ENCODE measurements around the gene SMIM10L1.
A peak's percentile ranks its signal among the peaks of the same experiment; 100 is the strongest.

The SMIM10L1 gene

DNA sequence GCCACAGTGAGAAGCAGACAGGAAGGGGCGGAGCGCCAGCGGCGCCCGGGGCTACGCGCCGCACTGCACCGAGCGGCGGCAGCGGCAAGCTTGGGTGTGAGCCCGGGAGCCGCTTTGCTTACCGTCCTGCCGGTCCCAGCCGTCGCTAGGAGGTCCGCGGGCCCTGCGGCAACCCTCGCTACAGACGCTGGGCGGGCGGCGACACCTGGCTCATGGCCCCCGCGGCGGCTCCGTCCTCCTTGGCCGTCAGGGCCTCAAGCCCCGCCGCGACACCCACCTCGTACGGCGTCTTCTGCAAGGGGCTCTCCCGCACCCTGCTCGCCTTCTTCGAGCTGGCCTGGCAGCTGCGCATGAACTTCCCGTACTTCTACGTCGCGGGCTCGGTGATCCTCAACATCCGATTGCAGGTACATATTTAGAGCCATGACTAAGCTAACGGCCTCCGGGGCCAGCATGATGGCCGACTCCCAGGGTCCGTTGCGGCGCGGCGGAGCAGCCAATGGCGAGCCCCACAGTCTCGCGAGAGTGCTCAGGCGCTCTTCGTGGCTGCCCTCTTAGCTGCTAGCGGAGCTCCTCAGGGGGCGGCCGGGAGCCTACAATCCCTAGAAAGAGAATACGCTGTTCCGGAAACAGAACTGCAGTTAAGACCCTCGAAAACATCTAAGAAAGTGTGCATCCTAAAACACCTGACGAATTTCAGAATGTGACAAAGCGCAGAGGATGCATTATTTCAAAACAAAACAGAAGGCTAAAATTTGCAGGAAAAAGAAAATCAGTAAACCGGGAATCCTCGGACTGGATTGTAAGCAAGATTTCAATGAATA is at the start of gene SMIM10L1:
Gene SMIM10L1 (plus strand): TSS at position 50 of the 824 bp plus-strand sequence. CDS start 163 bp downstream, at position 213.
- H3K9ac ChIP-seq (ENCODE audit: low read depth, low read length), result peak within 1 kb of the TSS; percentile 96
- H3K36me3 ChIP-seq (ENCODE audit: control insufficient read depth, insufficient read depth, low read length), result no peaks in the 10 kb centered on the region
- no peaks in the 10 kb centered on the region for H3K9me3 ChIP-seq (ENCODE audit: control insufficient read depth, insufficient read depth, low read length)
- no peaks in the 10 kb centered on the region for H3K27me3 ChIP-seq (ENCODE audit: control insufficient read depth, insufficient read depth, low read length)
- peak within 1 kb of the TSS; percentile 97 for H3K4me3 ChIP-seq (ENCODE audit: low read depth, low read length)
- peaks cover 3% of the 10 kb centered on the region for H3K4me1 ChIP-seq (ENCODE audit: control insufficient read depth, insufficient read depth, low read length)

DNA sequence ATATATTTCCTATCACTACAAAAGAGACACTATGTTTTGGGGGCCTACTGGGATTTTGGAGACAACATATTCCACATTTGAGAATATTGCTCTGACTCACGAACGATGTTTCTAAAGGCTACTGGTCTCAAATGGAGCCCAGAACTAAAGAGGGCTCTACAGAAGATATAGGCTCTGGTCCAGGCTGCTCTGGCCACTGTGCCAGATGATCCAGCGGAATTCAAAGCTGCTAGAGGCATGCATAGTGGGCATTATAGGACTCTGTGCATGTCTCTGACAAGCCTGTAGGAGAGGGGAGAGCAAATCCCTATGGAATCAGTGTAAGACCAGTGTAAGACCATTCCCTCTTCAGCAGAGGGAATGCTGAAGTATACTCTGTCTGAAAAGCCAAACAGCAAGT is 40.6 kb upstream of the SMIM10L1 start:
- Histone ChIP-seq H3K9me3 (ENCODE audit: control insufficient read depth, insufficient read depth, low read length) (no peaks in the 10 kb centered on the region), H3K36me3 (ENCODE audit: control insufficient read depth, insufficient read depth, low read length) (no peaks in the 10 kb centered on the region), H3K4me3 (ENCODE audit: low read depth, low read length) (no peak overlapping the region), H3K27me3 (ENCODE audit: control insufficient read depth, insufficient read depth, low read length) (no peaks in the 10 kb centered on the region), H3K9ac (ENCODE audit: low read depth, low read length) (no peak overlapping the region), H3K4me1 (ENCODE audit: control insufficient read depth, insufficient read depth, low read length) (no peaks in the 10 kb centered on the region)

DNA sequence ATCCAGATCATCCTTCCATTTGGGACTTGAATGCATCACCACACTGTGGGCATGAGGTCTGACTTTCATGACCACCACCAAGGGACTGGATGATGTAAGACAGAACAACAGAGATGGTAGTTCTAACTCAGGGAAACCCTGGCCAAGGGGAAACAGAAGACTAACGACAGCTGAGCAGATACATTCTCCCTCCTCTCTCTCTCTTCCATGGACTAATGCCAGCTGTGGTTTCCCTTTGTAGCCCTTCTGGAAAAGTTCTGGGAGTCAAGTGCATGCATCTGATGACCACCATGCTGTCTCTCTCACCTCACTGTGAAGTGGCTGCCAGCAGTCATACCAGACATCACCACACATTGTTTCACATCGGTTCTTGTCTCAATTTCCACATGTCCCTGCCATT is 40.0 kb upstream of the SMIM10L1 start:
- no peaks in the 10 kb centered on the region for H3K27me3 ChIP-seq (ENCODE audit: control insufficient read depth, insufficient read depth, low read length)
- H3K9ac ChIP-seq (ENCODE audit: low read depth, low read length), result no peak overlapping the region
- no peaks in the 10 kb centered on the region for H3K9me3 ChIP-seq (ENCODE audit: control insufficient read depth, insufficient read depth, low read length)
- H3K4me1 ChIP-seq (ENCODE audit: control insufficient read depth, insufficient read depth, low read length), result no peaks in the 10 kb centered on the region
- no peaks in the 10 kb centered on the region for H3K36me3 ChIP-seq (ENCODE audit: control insufficient read depth, insufficient read depth, low read length)
- no peak overlapping the region for H3K4me3 ChIP-seq (ENCODE audit: low read depth, low read length)

DNA sequence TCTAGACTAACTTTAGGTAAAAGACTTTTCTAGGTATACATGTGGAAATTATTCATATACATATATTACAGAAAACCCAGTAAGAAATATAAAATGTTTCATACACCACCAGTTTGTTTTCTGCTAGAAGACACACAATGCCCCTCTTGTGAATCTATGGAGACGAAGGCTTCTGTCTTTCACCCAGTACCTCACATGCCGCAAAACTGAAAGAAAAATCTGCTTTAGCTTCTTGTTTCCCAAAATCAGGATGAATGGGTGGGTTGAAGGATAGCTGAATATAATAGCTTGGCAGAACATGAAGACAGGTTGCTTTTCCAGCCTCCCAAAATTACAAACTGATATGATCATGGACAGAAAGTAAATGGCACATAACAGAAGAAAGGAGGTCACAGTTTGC is 37.8 kb upstream of the SMIM10L1 start:
- H3K9me3 ChIP-seq (ENCODE audit: control insufficient read depth, insufficient read depth, low read length), result no peaks in the 10 kb centered on the region
- no peaks in the 10 kb centered on the region for H3K36me3 ChIP-seq (ENCODE audit: control insufficient read depth, insufficient read depth, low read length)
- no peaks in the 10 kb centered on the region for H3K4me1 ChIP-seq (ENCODE audit: control insufficient read depth, insufficient read depth, low read length)
- H3K4me3 ChIP-seq (ENCODE audit: low read depth, low read length), result no peak overlapping the region
- H3K9ac ChIP-seq (ENCODE audit: low read depth, low read length), result no peak overlapping the region
- H3K27me3 ChIP-seq (ENCODE audit: control insufficient read depth, insufficient read depth, low read length), result no peaks in the 10 kb centered on the region

DNA sequence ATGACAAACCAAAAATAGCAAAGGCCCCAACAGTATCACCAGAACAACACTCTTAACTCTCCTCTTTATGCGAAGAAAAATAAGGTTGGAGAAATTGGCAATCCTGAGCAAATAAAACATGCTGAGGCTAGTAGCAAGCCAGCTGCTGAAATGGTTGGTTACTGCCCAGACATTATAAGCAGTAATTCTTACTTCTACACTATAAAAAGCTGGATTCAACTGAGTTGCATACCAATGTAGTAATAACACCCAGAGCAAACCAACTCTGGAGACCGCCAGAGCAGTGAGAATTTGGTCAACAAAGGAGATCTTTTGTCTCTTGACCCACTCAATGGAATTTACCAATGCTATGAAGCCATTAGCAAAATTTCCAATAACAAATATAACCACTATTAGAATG is 37.2 kb upstream of the SMIM10L1 start:
- Histone ChIP-seq H3K9me3 (ENCODE audit: control insufficient read depth, insufficient read depth, low read length) (no peaks in the 10 kb centered on the region), H3K36me3 (ENCODE audit: control insufficient read depth, insufficient read depth, low read length) (no peaks in the 10 kb centered on the region), H3K27me3 (ENCODE audit: control insufficient read depth, insufficient read depth, low read length) (no peaks in the 10 kb centered on the region), H3K4me1 (ENCODE audit: control insufficient read depth, insufficient read depth, low read length) (no peaks in the 10 kb centered on the region), H3K9ac (ENCODE audit: low read depth, low read length) (no peak overlapping the region), H3K4me3 (ENCODE audit: low read depth, low read length) (no peak overlapping the region)

DNA sequence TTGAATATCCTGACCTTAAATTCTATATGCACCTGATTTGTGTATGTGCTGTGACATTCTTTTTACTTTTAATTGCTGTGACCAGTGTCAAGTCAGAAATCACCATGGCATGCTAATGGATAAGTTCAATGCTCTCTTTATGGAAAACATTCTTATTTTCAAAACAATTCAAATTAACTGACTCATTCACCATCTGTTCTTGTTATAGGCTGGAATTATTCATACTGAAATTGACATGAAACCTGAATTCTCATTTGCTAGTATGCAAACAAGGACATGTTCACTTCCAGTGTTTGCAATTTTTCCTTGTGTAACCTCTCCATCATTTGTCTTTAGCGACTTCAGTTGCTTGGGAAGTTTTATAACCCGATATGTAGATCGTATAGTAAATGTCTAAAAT is 36.7 kb upstream of the SMIM10L1 start, which contains the start of gene TAS2R30:
Gene TAS2R30 (minus strand): TSS at position 340 of the 400 bp plus-strand sequence. CDS start 400 bp downstream, outside the sequence.
- Histone ChIP-seq H3K4me3 (ENCODE audit: low read depth, low read length) (no peak within 1 kb of the TSS), H3K4me1 (ENCODE audit: control insufficient read depth, insufficient read depth, low read length) (no peaks in the 10 kb centered on the region), H3K27me3 (ENCODE audit: control insufficient read depth, insufficient read depth, low read length) (no peaks in the 10 kb centered on the region), H3K9ac (ENCODE audit: low read depth, low read length) (no peak within 1 kb of the TSS), H3K9me3 (ENCODE audit: control insufficient read depth, insufficient read depth, low read length) (no peaks in the 10 kb centered on the region), H3K36me3 (ENCODE audit: control insufficient read depth, insufficient read depth, low read length) (no peaks in the 10 kb centered on the region)

DNA sequence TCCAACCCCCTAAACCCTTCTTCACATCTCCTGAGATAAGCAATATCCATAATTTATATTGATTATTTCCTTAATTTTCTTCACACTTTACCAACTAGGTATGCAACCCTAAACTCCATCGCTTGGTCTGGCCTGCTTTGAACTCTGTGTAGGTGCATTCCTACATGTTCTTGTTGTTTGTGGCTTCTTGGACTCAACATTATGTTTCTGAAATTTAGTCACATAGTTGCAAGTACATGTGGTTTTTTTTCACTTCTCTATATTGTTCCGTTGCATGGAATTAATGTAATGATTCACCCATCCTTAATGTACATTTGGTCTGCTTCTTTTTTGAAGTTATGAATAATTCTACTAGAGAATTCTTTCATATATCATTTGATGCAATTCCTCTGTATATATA is 34.9 kb upstream of the SMIM10L1 start:
- H3K9ac ChIP-seq (ENCODE audit: low read depth, low read length), result no peak overlapping the region
- no peaks in the 10 kb centered on the region for H3K4me1 ChIP-seq (ENCODE audit: control insufficient read depth, insufficient read depth, low read length)
- H3K9me3 ChIP-seq (ENCODE audit: control insufficient read depth, insufficient read depth, low read length), result no peaks in the 10 kb centered on the region
- H3K36me3 ChIP-seq (ENCODE audit: control insufficient read depth, insufficient read depth, low read length), result no peaks in the 10 kb centered on the region
- no peaks in the 10 kb centered on the region for H3K27me3 ChIP-seq (ENCODE audit: control insufficient read depth, insufficient read depth, low read length)
- H3K4me3 ChIP-seq (ENCODE audit: low read depth, low read length), result no peak overlapping the region

DNA sequence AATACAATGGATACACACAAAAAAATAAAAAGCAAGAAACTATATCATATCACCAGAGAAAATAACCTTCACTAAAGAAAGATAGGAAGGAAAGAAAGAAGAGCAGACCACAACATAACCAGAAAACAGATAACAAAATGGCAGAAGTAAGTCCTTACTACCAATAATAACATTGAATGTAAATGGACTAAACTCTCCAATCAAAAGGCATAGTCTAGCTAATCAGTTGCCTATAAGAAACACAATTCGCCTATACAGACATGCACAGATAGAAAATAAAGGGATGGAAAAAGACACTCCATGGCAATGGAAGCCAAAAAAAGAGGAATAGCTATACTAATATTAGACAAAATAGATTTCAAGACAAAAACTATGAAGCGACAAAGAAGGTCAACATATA is 27.6 kb upstream of the SMIM10L1 start:
- no peak overlapping the region for H3K4me3 ChIP-seq (ENCODE audit: low read depth, low read length)
- no peaks in the 10 kb centered on the region for H3K27me3 ChIP-seq (ENCODE audit: control insufficient read depth, insufficient read depth, low read length)
- H3K9me3 ChIP-seq (ENCODE audit: control insufficient read depth, insufficient read depth, low read length), result no peaks in the 10 kb centered on the region

DNA sequence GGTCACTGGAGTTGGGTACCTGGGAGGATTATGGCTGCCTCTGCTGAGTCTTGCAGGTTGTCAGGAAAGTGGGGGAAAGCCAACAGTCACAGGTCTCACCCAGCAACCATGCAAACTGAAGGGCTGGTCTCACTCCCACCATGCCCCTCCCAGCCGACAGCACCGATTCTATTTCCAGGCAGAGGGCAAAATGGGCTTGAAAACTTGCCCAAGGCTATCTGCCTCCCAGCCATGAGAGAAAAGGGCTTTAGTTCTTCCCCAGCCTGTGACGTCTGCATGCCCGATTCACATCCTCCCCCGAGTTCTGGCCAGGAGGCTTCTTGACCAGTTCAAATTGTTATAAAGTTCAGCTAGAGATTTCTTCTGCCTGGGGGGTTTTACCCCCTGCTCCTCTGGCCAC is 26.7 kb upstream of the SMIM10L1 start:
- Histone ChIP-seq H3K36me3 (ENCODE audit: control insufficient read depth, insufficient read depth, low read length) (no peaks in the 10 kb centered on the region), H3K9me3 (ENCODE audit: control insufficient read depth, insufficient read depth, low read length) (no peaks in the 10 kb centered on the region), H3K27me3 (ENCODE audit: control insufficient read depth, insufficient read depth, low read length) (no peaks in the 10 kb centered on the region), H3K4me1 (ENCODE audit: control insufficient read depth, insufficient read depth, low read length) (no peaks in the 10 kb centered on the region), H3K9ac (ENCODE audit: low read depth, low read length) (no peak overlapping the region), H3K4me3 (ENCODE audit: low read depth, low read length) (no peak overlapping the region)

More for the DNA sequence above, 27.6 kb upstream of the SMIM10L1 start:
- H3K36me3 ChIP-seq (ENCODE audit: control insufficient read depth, insufficient read depth, low read length), result no peaks in the 10 kb centered on the region
- no peaks in the 10 kb centered on the region for H3K4me1 ChIP-seq (ENCODE audit: control insufficient read depth, insufficient read depth, low read length)
- no peak overlapping the region for H3K9ac ChIP-seq (ENCODE audit: low read depth, low read length)

DNA sequence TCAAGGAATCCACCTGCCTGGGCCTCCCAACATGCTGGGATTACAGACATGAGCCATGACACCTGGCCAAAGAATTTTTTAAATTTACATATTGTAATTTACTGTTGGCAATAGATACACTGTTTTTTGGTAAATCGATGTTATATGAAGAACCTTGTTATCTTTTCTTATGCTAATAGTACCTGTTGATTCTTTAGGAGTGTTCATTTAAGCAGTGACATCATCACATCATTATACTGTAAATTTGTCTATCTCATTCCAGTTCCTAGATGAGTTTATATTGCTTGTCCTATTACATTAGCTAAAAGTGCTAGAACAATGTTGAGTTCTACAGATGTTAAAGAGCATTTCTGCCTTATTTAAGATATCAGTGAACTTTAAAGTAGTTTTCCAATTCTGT is 23.6 kb upstream of the SMIM10L1 start:
- Histone ChIP-seq H3K4me3 (ENCODE audit: low read depth, low read length) (no peak overlapping the region), H3K36me3 (ENCODE audit: control insufficient read depth, insufficient read depth, low read length) (no peaks in the 10 kb centered on the region), H3K9ac (ENCODE audit: low read depth, low read length) (no peak overlapping the region), H3K9me3 (ENCODE audit: control insufficient read depth, insufficient read depth, low read length) (no peaks in the 10 kb centered on the region), H3K4me1 (ENCODE audit: control insufficient read depth, insufficient read depth, low read length) (no peaks in the 10 kb centered on the region), H3K27me3 (ENCODE audit: control insufficient read depth, insufficient read depth, low read length) (no peaks in the 10 kb centered on the region)

DNA sequence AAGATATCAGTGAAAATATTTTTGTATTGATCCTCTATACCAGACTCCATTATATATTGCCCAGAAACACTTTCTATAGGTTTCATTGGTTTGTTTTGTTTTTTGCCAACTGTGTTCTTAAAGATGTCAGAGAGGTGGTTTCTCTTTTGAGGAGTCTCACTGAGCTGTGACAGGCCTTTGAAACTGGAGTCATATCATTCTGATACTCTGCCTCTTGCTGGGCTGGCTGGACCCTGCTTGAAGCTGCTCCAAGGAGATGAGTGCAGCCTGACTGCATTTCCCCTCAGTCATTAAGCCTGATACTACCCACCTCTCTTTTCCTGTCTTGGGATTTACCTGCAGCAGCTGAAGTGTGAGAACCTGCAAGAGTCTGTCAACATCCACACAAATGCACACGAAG is 20.2 kb upstream of the SMIM10L1 start:
- H3K4me1 ChIP-seq (ENCODE audit: control insufficient read depth, insufficient read depth, low read length), result peaks cover 9% of the 10 kb centered on the region
- H3K36me3 ChIP-seq (ENCODE audit: control insufficient read depth, insufficient read depth, low read length), result no peaks in the 10 kb centered on the region
- H3K9ac ChIP-seq (ENCODE audit: low read depth, low read length), result no peak overlapping the region
- no peaks in the 10 kb centered on the region for H3K27me3 ChIP-seq (ENCODE audit: control insufficient read depth, insufficient read depth, low read length)
- no peaks in the 10 kb centered on the region for H3K9me3 ChIP-seq (ENCODE audit: control insufficient read depth, insufficient read depth, low read length)
- H3K4me3 ChIP-seq (ENCODE audit: low read depth, low read length), result no peak overlapping the region

DNA sequence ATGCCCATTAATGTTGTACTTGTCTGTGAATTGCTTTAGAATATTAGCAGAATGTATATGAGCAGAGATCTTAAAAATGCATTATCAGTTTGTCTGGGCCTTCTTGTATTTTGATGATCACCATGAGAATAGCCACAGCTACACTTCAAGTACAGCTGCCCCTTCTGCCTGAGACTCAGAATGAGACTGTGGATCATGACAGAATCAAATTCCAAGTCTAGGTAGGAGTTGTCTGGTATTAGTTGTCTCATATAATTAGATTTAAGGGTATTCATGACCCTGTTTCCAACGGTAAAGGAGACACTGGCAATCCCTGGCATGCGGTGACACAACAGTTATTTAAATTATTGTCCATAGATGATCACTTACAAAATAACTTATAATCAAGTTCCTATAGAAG is 18.3 kb upstream of the SMIM10L1 start:
- H3K4me1 ChIP-seq (ENCODE audit: control insufficient read depth, insufficient read depth, low read length), result peaks cover 9% of the 10 kb centered on the region
- no peaks in the 10 kb centered on the region for H3K27me3 ChIP-seq (ENCODE audit: control insufficient read depth, insufficient read depth, low read length)

More for the DNA sequence above, 18.3 kb upstream of the SMIM10L1 start:
- no peaks in the 10 kb centered on the region for H3K36me3 ChIP-seq (ENCODE audit: control insufficient read depth, insufficient read depth, low read length)
- H3K4me3 ChIP-seq (ENCODE audit: low read depth, low read length), result no peak overlapping the region
- H3K9me3 ChIP-seq (ENCODE audit: control insufficient read depth, insufficient read depth, low read length), result no peaks in the 10 kb centered on the region
- no peak overlapping the region for H3K9ac ChIP-seq (ENCODE audit: low read depth, low read length)

Measured in iPS-15b (cell line).